CD4-positive, alpha-beta memory T cell (primary cell): ENCODE measurements around the gene NRXN3. TPM values are rescaled to one million over a fixed set of nuclear protein-coding genes. Genes with fewer than 3 reads are reported as not detected.

Source experiments
- CTCF ChIA-PET: fragments of 350-600 bp; sonication (Branson Sonifier 250); formaldehyde crosslinking; loops from one replicate; lab custom pipeline; 2021; ENCODE audit warnings: inconsistent platforms; ENCODE audit not compliant: partially characterized antibody; lab: Charles Lee
- POLR2A ChIA-PET: fragments of 350-600 bp; sonication (Branson Sonifier 250); formaldehyde crosslinking; loops from one replicate; lab custom pipeline; 2021; ENCODE audit not compliant: partially characterized antibody; lab: Charles Lee
- DNase-seq, 5 donors: peaks; one replicate each; pipeline versions ENCODE4 v3.0.0 to v3.0.0-alpha.2; 2020 to 2022; ENCODE audit warnings: mixed read lengths in 1 of 5
- H3K27ac ChIP-seq: one replicate; pipeline ENCODE4 v1.7.0; 2013; ENCODE audit warnings: low read depth, low read length
- H3K27me3 ChIP-seq: 2 replicates; pipeline ENCODE4 v1.7.0; 2013; ENCODE audit warnings: mild to moderate bottlenecking, low read length, moderate library complexity; ENCODE audit not compliant: insufficient read depth
- H3K36me3 ChIP-seq: 2 replicates; pipeline ENCODE4 v1.7.0; 2013; ENCODE audit warnings: mild to moderate bottlenecking, low read length, moderate library complexity; ENCODE audit not compliant: insufficient read depth
- H3K4me1 ChIP-seq: 2 replicates; pipeline ENCODE4 v1.7.0; 2013; ENCODE audit warnings: mild to moderate bottlenecking, low read length, moderate library complexity; ENCODE audit not compliant: insufficient read depth
- H3K4me3 ChIP-seq, 2 donors: one replicate each; pipeline ENCODE4 v1.7.0; 2013; ENCODE audit warnings: low read length in 2 of 2, mild to moderate bottlenecking in 1 of 2
- H3K9me3 ChIP-seq, 2 donors: one replicate each; pipeline ENCODE4 v1.7.0; 2013; ENCODE audit warnings: low read length in 2 of 2, control low read depth in 1 of 2; ENCODE audit not compliant: control insufficient read depth in 1 of 2
- H3K27ac Mint-ChIP-seq, 7 donors: one replicate each; pipeline ENCODE4 v1.8.0; 2020 to 2021; ENCODE audit warnings: mixed read lengths in 7 of 7, mild to moderate bottlenecking in 6 of 7, inconsistent platforms in 3 of 7, moderate library complexity in 3 of 7
- H3K27me3 Mint-ChIP-seq, 2 donors: one replicate each; pipeline ENCODE4 v1.8.0; 2020 to 2021; ENCODE audit warnings: mixed read lengths in 2 of 2
- H3K36me3 Mint-ChIP-seq, 2 donors: one replicate each; pipeline ENCODE4 v1.8.0; 2020 to 2021; ENCODE audit warnings: mixed read lengths in 2 of 2, inconsistent platforms in 1 of 2, mild to moderate bottlenecking in 1 of 2
- H3K4me1 Mint-ChIP-seq, 4 donors: one replicate each; pipeline ENCODE4 v1.8.0; 2020 to 2021; ENCODE audit warnings: mixed read lengths in 4 of 4, mild to moderate bottlenecking in 1 of 4
- H3K4me3 Mint-ChIP-seq, 8 donors: one replicate each; pipeline ENCODE4 v1.8.0; 2020 to 2021; ENCODE audit warnings: mixed read lengths in 8 of 8, mild to moderate bottlenecking in 7 of 8, moderate library complexity in 6 of 8, inconsistent platforms in 3 of 8
- H3K9me3 Mint-ChIP-seq, 8 donors: one replicate each; pipeline ENCODE4 v1.8.0; 2020 to 2021; ENCODE audit warnings: mixed read lengths in 8 of 8, mild to moderate bottlenecking in 5 of 8, inconsistent platforms in 3 of 8, moderate library complexity in 1 of 8
- intact Hi-C: fragments of 100-400 bp; cut with micrococcal nuclease; formaldehyde crosslinking; loops from one replicate; pipeline ENCODE4 v1.15.1; 2023
- polyA plus RNA-seq, 2 donors: library from polyadenylated mRNA; unstranded; fragments of 300-500 nt; fragmentation: Illumina TruSeq; gene quantifications; one replicate each; pipeline ENCODE4 v1.2.3, GENCODE V29; 2021
- total RNA-seq, 2 experiments: library from RNA; stranded (reverse); gene quantifications; one replicate each; pipeline ENCODE4 v1.2.3, GENCODE V29; 2021

NRXN3 gene
- total and polyA plus RNA-seq, 4 experiments from 2014 or later: not detected

- Histone ChIP-seq H3K4me1 (no peaks in the 10 kb centered on the region), H3K36me3 (no peaks in the 10 kb centered on the region), H3K27me3 (no peaks in the 10 kb centered on the region), H3K27ac (no peak overlapping the region), H3K9me3 (no peaks in the 10 kb centered on the region), H3K4me3 (no peak overlapping the region)
- H3K9me3 Mint-ChIP-seq: peaks cover 0 to 3% (median 0%) of the 10 kb centered on the region in 8 donors
- no peaks in the 10 kb centered on the region for H3K4me1 Mint-ChIP-seq
- no peaks in the 10 kb centered on the region for H3K36me3 Mint-ChIP-seq
- intact Hi-C loops: no loop called here
- peaks cover 0 to 2% of the 10 kb centered on the region in 2 donors for H3K27me3 Mint-ChIP-seq
- DNase-seq: no peak
- ChIA-PET POLR2A (no interaction called here), CTCF (no interaction called here)
- H3K27ac Mint-ChIP-seq: no peak overlapping the region
- no peak overlapping the region for H3K4me3 Mint-ChIP-seq
Measured at GRCh38 chr14:78356391-78356790, 186.2 kb downstream of the NRXN3 start.

- H3K9me3 ChIP-seq: no peaks in the 10 kb centered on the region
- Mint-ChIP-seq H3K27me3 (peaks cover 0 to 2% of the 10 kb centered on the region in 2 donors), H3K27ac (no peak overlapping the region), H3K4me1 (no peaks in the 10 kb centered on the region), H3K9me3 (peaks cover 0 to 3% (median 0%) of the 10 kb centered on the region in 8 donors), H3K36me3 (no peaks in the 10 kb centered on the region), H3K4me3 (no peak overlapping the region)
- intact Hi-C loops: no loop called here
- POLR2A ChIA-PET: no interaction called here
- no peak overlapping the region for H3K4me3 ChIP-seq
- H3K36me3 ChIP-seq: no peaks in the 10 kb centered on the region
- H3K27ac ChIP-seq: no peak overlapping the region
- DNase-seq: no peak
- no peaks in the 10 kb centered on the region for H3K27me3 ChIP-seq
- CTCF ChIA-PET: no interaction called here
- no peaks in the 10 kb centered on the region for H3K4me1 ChIP-seq
Measured at GRCh38 chr14:78358591-78358990, 188.4 kb downstream of the NRXN3 start.

DNA sequence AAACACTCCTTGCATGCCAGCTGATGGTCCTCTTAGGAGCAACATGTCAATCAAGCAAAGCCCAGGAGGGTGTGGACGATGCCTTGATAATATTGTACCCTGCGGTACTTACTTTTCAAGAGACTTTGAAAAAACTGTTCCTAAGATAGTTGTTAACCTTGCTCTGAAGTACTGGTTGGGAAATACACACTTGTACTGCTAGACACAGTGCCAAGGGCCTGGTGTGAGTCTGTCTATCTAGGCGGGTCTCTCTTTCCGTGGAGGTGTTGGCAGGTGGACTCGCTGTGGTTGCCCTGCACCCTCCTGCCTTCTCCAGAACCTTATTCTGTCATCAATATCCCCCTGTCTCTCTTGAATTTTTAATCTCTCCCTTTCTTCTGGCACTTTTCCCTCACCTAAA is 189.4 kb downstream of the NRXN3 start:
- H3K4me1 ChIP-seq: no peaks in the 10 kb centered on the region
- no peak overlapping the region for H3K27ac ChIP-seq
- no peaks in the 10 kb centered on the region for H3K36me3 Mint-ChIP-seq
- H3K4me3 Mint-ChIP-seq: no peak overlapping the region
- intact Hi-C loops: no loop called here
- no peaks in the 10 kb centered on the region for H3K4me1 Mint-ChIP-seq
- DNase-seq: no peak
- H3K27ac Mint-ChIP-seq: no peak overlapping the region
- POLR2A ChIA-PET: no interaction called here
- no peaks in the 10 kb centered on the region for H3K9me3 ChIP-seq
- H3K27me3 Mint-ChIP-seq: peaks cover 0 to 2% of the 10 kb centered on the region in 2 donors
- no peaks in the 10 kb centered on the region for H3K27me3 ChIP-seq
- no peak overlapping the region for H3K4me3 ChIP-seq
- no peaks in the 10 kb centered on the region for H3K36me3 ChIP-seq
- H3K9me3 Mint-ChIP-seq: peaks cover 0 to 3% (median 0%) of the 10 kb centered on the region in 8 donors
- CTCF ChIA-PET: no interaction called here

DNA sequence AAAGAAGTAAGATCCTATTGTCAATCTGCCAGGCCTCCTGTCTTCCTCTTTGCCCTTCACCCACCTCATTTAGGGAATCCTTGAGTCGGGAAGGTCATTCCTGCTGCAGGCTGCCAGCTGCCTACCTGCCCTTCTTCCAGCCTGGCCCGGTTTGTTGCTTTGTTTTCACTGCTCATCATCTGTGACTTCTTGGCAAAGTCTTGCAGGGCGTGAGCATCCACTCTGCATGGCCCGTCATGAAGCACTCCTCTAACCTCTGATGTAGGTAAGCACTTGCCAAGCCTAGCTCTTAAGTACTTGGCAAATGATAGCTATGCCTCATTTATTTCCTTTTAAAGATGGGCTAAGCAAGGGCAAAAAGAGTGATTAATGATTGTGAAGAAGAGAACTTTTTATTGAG is 192.8 kb downstream of the NRXN3 start:
- H3K4me3 Mint-ChIP-seq: no peak overlapping the region
- no peaks in the 10 kb centered on the region for H3K27me3 Mint-ChIP-seq
- H3K9me3 Mint-ChIP-seq: peaks cover 0 to 4% (median 0%) of the 10 kb centered on the region in 8 donors
- DNase-seq: no peak
- H3K4me1 Mint-ChIP-seq: no peaks in the 10 kb centered on the region
- no peaks in the 10 kb centered on the region for H3K4me1 ChIP-seq
- H3K27me3 ChIP-seq: no peaks in the 10 kb centered on the region
- no peaks in the 10 kb centered on the region for H3K36me3 Mint-ChIP-seq
- no peak overlapping the region for H3K27ac Mint-ChIP-seq
- intact Hi-C loops: no loop called here
- ChIA-PET CTCF (no interaction called here), POLR2A (no interaction called here)
- H3K36me3 ChIP-seq: no peaks in the 10 kb centered on the region
- H3K27ac ChIP-seq: no peak overlapping the region
- H3K4me3 ChIP-seq: no peak overlapping the region
- H3K9me3 ChIP-seq: no peaks in the 10 kb centered on the region

DNA sequence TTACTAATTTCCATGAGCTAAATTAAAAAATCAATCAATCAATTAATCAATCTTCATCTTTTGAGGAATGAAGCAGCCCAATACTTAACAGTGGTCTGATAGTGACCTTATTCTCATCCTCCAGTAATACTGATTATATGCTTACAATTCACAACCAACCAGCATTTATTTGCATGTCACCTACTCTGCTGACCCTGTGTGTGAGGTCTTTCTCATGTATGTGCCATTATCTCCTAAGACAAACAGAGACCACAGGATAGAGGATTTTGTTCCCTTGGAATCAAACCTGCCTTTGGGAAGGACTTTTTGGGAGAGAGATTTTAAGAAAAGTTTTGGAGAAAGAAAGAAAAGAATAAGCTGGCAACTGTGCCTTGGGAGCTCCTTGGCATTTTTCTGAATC is 197.2 kb downstream of the NRXN3 start:
- no peaks in the 10 kb centered on the region for H3K27me3 ChIP-seq
- no peaks in the 10 kb centered on the region for H3K4me1 ChIP-seq
- no peak overlapping the region for H3K27ac Mint-ChIP-seq
- no peak overlapping the region for H3K4me3 ChIP-seq
- H3K27me3 Mint-ChIP-seq: no peaks in the 10 kb centered on the region
- intact Hi-C loops: no loop called here
- ChIA-PET CTCF (no interaction called here), POLR2A (no interaction called here)
- DNase-seq: no peak
- H3K9me3 ChIP-seq: no peaks in the 10 kb centered on the region
- no peaks in the 10 kb centered on the region for H3K36me3 ChIP-seq
- H3K4me1 Mint-ChIP-seq: no peaks in the 10 kb centered on the region
- no peak overlapping the region for H3K4me3 Mint-ChIP-seq
- H3K36me3 Mint-ChIP-seq: no peaks in the 10 kb centered on the region
- peaks cover 0 to 6% (median 1%) of the 10 kb centered on the region in 8 donors for H3K9me3 Mint-ChIP-seq
- H3K27ac ChIP-seq: no peak overlapping the region

DNA sequence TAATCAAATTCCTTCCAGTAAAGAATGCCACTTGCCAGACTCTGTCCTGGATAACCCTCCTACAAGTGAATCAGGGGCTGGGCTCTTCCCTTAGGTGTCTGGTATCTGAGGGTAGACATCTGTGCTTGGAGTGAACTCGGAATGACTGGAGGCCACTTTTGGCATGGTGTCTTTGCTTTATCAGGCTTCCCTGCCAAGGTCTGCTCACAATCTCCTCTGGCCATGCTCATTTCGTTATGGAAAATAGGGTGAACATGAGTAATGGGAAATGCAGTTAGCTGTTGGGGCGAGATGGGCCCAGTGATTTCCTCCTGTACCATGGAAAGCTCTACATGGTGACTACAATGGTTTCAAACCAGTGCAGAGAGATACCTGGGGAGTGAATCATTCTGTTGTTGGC is 212.9 kb downstream of the NRXN3 start:
- H3K9me3 Mint-ChIP-seq: peaks cover 0 to 8% (median 3%) of the 10 kb centered on the region in 8 donors
- H3K36me3 ChIP-seq: no peaks in the 10 kb centered on the region
- intact Hi-C loops: no loop called here
- no peaks in the 10 kb centered on the region for H3K36me3 Mint-ChIP-seq
- no peak overlapping the region for H3K27ac Mint-ChIP-seq
- peaks cover 0 to 2% of the 10 kb centered on the region in 2 donors for H3K27me3 Mint-ChIP-seq
- no peaks in the 10 kb centered on the region for H3K4me1 ChIP-seq
- H3K9me3 ChIP-seq: no peaks in the 10 kb centered on the region
- no peak for DNase-seq
- no peak overlapping the region for H3K4me3 Mint-ChIP-seq
- H3K4me1 Mint-ChIP-seq: no peaks in the 10 kb centered on the region
- ChIA-PET POLR2A (no interaction called here), CTCF (no interaction called here)
- no peaks in the 10 kb centered on the region for H3K27me3 ChIP-seq
- no peak overlapping the region for H3K4me3 ChIP-seq
- H3K27ac ChIP-seq: no peak overlapping the region

DNA sequence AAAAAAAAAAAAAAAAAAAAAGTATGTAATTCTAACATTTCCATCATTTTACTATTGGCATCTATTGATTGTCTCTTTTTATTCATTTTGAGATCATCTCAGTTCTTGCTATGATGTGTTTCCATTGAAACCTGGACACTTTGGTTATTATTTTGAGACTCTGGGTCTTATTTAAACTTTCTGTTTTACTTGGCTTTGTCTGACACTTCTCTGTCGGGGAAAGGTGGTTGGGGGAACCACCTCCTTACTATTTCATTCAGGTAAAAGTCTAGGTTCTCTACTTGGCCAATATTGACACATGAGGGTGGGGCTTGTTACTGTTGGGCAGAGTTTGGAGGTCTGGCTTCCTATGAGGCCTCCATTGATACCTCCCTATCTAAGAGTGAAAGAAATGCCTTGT is 228.0 kb downstream of the NRXN3 start:
- ChIA-PET CTCF (no interaction called here), POLR2A (no interaction called here)
- Histone ChIP-seq H3K36me3 (no peaks in the 10 kb centered on the region), H3K4me1 (no peaks in the 10 kb centered on the region), H3K27me3 (no peaks in the 10 kb centered on the region), H3K27ac (no peak overlapping the region), H3K9me3 (no peaks in the 10 kb centered on the region), H3K4me3 (no peak overlapping the region)
- no peak overlapping the region for H3K27ac Mint-ChIP-seq
- peaks cover 0 to 9% (median 1%) of the 10 kb centered on the region in 8 donors for H3K9me3 Mint-ChIP-seq
- H3K4me1 Mint-ChIP-seq: no peaks in the 10 kb centered on the region
- no peak overlapping the region for H3K4me3 Mint-ChIP-seq
- no peaks in the 10 kb centered on the region for H3K27me3 Mint-ChIP-seq
- intact Hi-C loops: no loop called here
- DNase-seq: no peak
- H3K36me3 Mint-ChIP-seq: peaks cover 0 to 3% of the 10 kb centered on the region in 2 donors
